ENCODE data around the gene ZER1.
A peak's percentile ranks its signal among the peaks of the same experiment; 100 is the strongest.
"Not testable (repeated sequence)": the region's sequence is repeated elsewhere in the genome, so short reads cannot be mapped to it uniquely, and the experiment has no call there.

ZER1 gene

GRCh38 chr9:128713941-128714573, 57.7 kb downstream of the ZER1 start:
- DNase-seq: no peak

GRCh38 chr9:128713411-128713780, 58.3 kb downstream of the ZER1 start:
- no peak for DNase-seq

- no peak for DNase-seq
Observed at GRCh38 chr9:128712451-128713410, 59.0 kb downstream of the ZER1 start.

GRCh38 chr9:128707446-128707845, 64.3 kb downstream of the ZER1 start:
- DNase-seq: no peak

- peak; percentile 40 for DNase-seq
Observed at GRCh38 chr9:128706671-128707381, 64.9 kb downstream of the ZER1 start.

- no peak for DNase-seq
Observed at GRCh38 chr9:128706045-128706444, 65.7 kb downstream of the ZER1 start.

- peak; percentile 30 for DNase-seq
Observed at GRCh38 chr9:128705051-128705965, 66.4 kb downstream of the ZER1 start.

- DNase-seq: no peak
Observed at GRCh38 chr9:128704356-128704670, 67.4 kb downstream of the ZER1 start.

- DNase-seq: no peak
Observed at GRCh38 chr9:128703616-128704355, 67.9 kb downstream of the ZER1 start.

GRCh38 chr9:128702949-128703615, 68.6 kb downstream of the ZER1 start:
- DNase-seq: no peak

- peak; percentile 72 for DNase-seq
Observed at GRCh38 chr9:128702445-128702948, 69.2 kb downstream of the ZER1 start, which contains the start of gene PKN3. PKN3 (plus strand) TSS chr9:128702503; CDS start chr9:128702916, 413 bp downstream.

GRCh38 chr9:128701227-128701854, 70.4 kb downstream of the ZER1 start:
- DNase-seq: no peak

- not testable (repeated sequence) for DNase-seq
Observed at GRCh38 chr9:128699096-128699795, 72.5 kb downstream of the ZER1 start.

- DNase-seq: no peak
Observed at GRCh38 chr9:128696923-128697707, 74.6 kb downstream of the ZER1 start.

GRCh38 chr9:128694344-128694743, 77.4 kb downstream of the ZER1 start:
- DNase-seq: no peak

- DNase-seq: not testable (repeated sequence)
Observed at GRCh38 chr9:128693738-128694137, 78.0 kb downstream of the ZER1 start.

- DNase-seq: no peak
Observed at GRCh38 chr9:128690684-128691034, 81.1 kb downstream of the ZER1 start.

GRCh38 chr9:128689820-128690683, 81.7 kb downstream of the ZER1 start:
- DNase-seq: no peak
